Esophagus (tissue), 2 donors: ENCODE measurements around the gene AZGP1. TPM values are rescaled to one million over a fixed set of nuclear protein-coding genes. Genes with fewer than 3 reads are reported as not detected.
A peak's percentile ranks its signal among the peaks of the same experiment; 100 is the strongest.
"Not testable (repeated sequence)": the region's sequence is repeated elsewhere in the genome, so short reads cannot be mapped to it uniquely, and the experiment has no call there.

Experiments
- H3K27ac ChIP-seq, 2 donors: one replicate each; pipeline ENCODE4 v1.5.1; 2013; ENCODE audit warnings: low read depth in 2 of 2, mild to moderate bottlenecking in 2 of 2, inconsistent platforms in 1 of 2, low read length in 1 of 2, moderate library complexity in 1 of 2
- H3K27me3 ChIP-seq, 2 donors: one replicate each; pipeline ENCODE4 v1.6.1; 2013; ENCODE audit warnings: low read length in 2 of 2, control low read depth in 1 of 2, mild to moderate bottlenecking in 1 of 2; ENCODE audit not compliant: insufficient read depth in 2 of 2, control insufficient read depth in 1 of 2
- H3K36me3 ChIP-seq, 2 donors: one replicate each; pipeline ENCODE4 v1.6.1; 2013; ENCODE audit warnings: low read length in 1 of 2; ENCODE audit not compliant: control insufficient read depth in 2 of 2, insufficient read depth in 2 of 2
- H3K4me1 ChIP-seq, 2 donors: one replicate each; pipeline ENCODE4 v1.6.1; 2013; ENCODE audit warnings: low read length in 1 of 2; ENCODE audit not compliant: control insufficient read depth in 2 of 2, insufficient read depth in 2 of 2
- H3K4me3 ChIP-seq, 2 donors: one replicate each; pipeline ENCODE4 v1.5.1; 2013; ENCODE audit warnings: low read length in 2 of 2, mild to moderate bottlenecking in 2 of 2, low read depth in 1 of 2, moderate library complexity in 1 of 2
- H3K9me3 ChIP-seq, 2 donors: one replicate each; pipeline ENCODE4 v1.6.1; 2013; ENCODE audit warnings: mild to moderate bottlenecking in 2 of 2, low read depth in 1 of 2, low read length in 1 of 2, moderate library complexity in 1 of 2; ENCODE audit not compliant: control insufficient read depth in 2 of 2, insufficient read depth in 1 of 2
- WGBS, 2 donors: extraction: QIAGEN DNeasy Blood & Tissue Kit; methylation state at CpG; one replicate each; pipeline ENCODE4 v1.1.7; 2013; 5-methylcytosine and 5-hydroxymethylcytosine counted together
- polyA plus RNA-seq, 2 donors: library from polyadenylated mRNA; stranded (reverse); fragments of 200-250 nt; gene quantifications; one replicate each; pipeline ENCODE4 v1.2.3, GENCODE V29; 2013
- donor health status: healthy with polysubstance abuse.
- donor health status: Bipolar disorder and iron deficiency.

Gene AZGP1
- polyA plus RNA-seq, 2 donors, result 1.6 to 2.0 TPM

DNA sequence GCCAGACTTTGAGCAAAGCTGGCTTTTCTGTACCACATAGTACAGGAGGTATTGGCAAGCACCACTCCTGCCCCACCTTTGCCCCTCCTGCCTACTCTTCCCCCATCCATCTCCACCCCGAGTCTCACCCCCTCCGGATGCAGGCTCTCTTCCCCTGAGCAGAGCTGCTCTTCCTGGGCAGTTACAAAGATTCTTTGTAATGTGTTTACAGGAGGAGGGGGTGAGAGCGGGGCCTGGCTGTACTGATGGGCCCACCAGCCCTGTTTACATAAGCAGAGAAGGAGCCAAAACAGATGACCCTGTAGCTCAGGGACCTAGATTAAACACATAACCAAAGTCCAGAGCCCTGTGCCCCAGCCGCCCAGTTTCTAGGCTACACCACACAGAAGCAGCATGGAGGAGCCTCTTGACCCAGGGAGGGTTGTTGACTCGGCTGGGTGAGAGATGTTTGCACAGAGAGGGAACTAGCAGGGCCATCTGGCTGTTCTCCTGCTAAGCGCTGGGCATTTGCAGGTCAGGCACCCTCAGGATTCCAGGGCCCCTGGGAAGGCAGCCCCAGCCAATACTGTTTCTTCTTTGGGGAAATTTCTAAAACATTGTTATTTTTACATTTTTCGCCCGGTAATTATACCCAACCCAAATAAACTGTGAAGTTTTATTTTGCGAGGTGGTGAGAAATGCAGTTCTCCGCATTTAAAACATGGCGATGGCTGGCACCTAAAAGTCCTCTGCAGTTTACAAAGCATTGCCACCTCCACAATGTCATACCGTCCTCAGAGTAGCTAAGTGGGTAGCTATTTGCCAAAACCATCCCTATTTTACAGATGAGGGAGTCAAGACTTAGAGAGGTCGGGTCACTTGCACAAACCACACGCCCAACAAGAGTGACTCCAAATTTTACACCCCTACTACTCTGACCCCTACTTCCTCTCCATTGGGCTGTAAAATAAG lies 28.2 kb upstream of the AZGP1 start:
- H3K9me3 ChIP-seq, result no peaks in the 10 kb centered on the region
- peaks cover 0 to 7% of the 10 kb centered on the region in 2 donors for H3K4me1 ChIP-seq
- H3K4me3 ChIP-seq, result no peak overlapping the region
- 59 to 67% methylated on average over 14 of the region's 14 CpGs for WGBS, 2 donors
- no peaks in the 10 kb centered on the region for H3K36me3 ChIP-seq
- no peak overlapping the region for H3K27ac ChIP-seq
- no peaks in the 10 kb centered on the region for H3K27me3 ChIP-seq

GRCh38 chr7:100000239-100000638 lies 24.4 kb upstream of the AZGP1 start:
- H3K4me1 ChIP-seq, result peaks cover 0 to 2% of the 10 kb centered on the region in 2 donors
- H3K4me3 ChIP-seq, result no peak overlapping the region
- H3K9me3 ChIP-seq, result no peaks in the 10 kb centered on the region
- no peaks in the 10 kb centered on the region for H3K27me3 ChIP-seq
- H3K27ac ChIP-seq, result no peak overlapping the region
- no peaks in the 10 kb centered on the region for H3K36me3 ChIP-seq
- 78 to 92% methylated on average over 13 of the region's 13 CpGs for WGBS, 2 donors

GRCh38 chr7:99997545-99998137 lies 21.8 kb upstream of the AZGP1 start:
- Histone ChIP-seq H3K27me3 (no peaks in the 10 kb centered on the region), H3K4me3 (peak overlapping the region; percentile 29 to 56), H3K9me3 (no peaks in the 10 kb centered on the region), H3K4me1 (peaks cover 0 to 2% of the 10 kb centered on the region in 2 donors), H3K27ac (peak overlapping the region; percentile 53 to 76), H3K36me3 (no peaks in the 10 kb centered on the region)
- WGBS, 2 donors, result 6 to 8% methylated on average over 35 of the region's 35 CpGs

- H3K9me3 ChIP-seq, result no peaks in the 10 kb centered on the region
- no peaks in the 10 kb centered on the region for H3K27me3 ChIP-seq
- H3K4me1 ChIP-seq, result peaks cover 0 to 2% of the 10 kb centered on the region in 2 donors
- no peaks in the 10 kb centered on the region for H3K36me3 ChIP-seq
- peak overlapping the region; percentile 29 to 56 for H3K4me3 ChIP-seq
- 69 to 77% methylated on average over 15 of the region's 15 CpGs for WGBS, 2 donors
- peak overlapping the region; percentile 53 to 61 for H3K27ac ChIP-seq
Measured at GRCh38 chr7:99996755-99997544, 21.1 kb upstream of the AZGP1 start.

GRCh38 chr7:99994819-99995218 lies 19.0 kb upstream of the AZGP1 start:
- Histone ChIP-seq H3K27me3 (no peaks in the 10 kb centered on the region), H3K4me3 (no peak overlapping the region), H3K27ac (no peak overlapping the region), H3K9me3 (no peaks in the 10 kb centered on the region), H3K4me1 (peaks cover 0 to 2% of the 10 kb centered on the region in 2 donors), H3K36me3 (no peaks in the 10 kb centered on the region)
- WGBS, 2 donors, result 73 to 81% methylated on average over 8 of the region's 8 CpGs

GRCh38 chr7:99992330-99993038 lies 16.7 kb upstream of the AZGP1 start:
- Histone ChIP-seq H3K4me1 (peaks cover 0 to 2% of the 10 kb centered on the region in 2 donors), H3K9me3 (no peaks in the 10 kb centered on the region), H3K36me3 (no peaks in the 10 kb centered on the region), H3K27me3 (no peaks in the 10 kb centered on the region), H3K27ac (no peak overlapping the region), H3K4me3 (no peak overlapping the region)
- 63 to 68% methylated on average over 21 of the region's 21 CpGs for WGBS, 2 donors

DNA sequence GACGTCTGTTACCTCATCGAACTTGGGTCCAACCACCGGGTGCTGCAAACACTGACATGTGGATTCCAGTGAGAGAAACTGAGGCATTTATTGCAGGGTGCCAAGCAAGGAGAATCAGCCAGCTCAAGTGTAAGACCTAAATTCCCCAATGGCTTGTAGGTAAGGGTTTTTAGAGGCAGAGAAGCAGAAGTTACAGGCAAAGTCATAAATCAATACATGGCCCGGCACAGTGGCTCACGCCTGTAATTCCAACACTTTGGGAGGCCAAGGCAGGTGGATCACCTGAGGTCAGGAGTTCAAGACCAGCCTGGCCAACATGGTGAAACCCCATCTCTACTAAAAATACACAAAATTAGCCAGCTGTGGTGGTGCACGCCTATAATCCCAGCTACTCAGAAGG lies 15.7 kb upstream of the AZGP1 start:
- not testable (repeated sequence) for H3K36me3 ChIP-seq, H3K27me3 ChIP-seq, H3K4me1 ChIP-seq, H3K4me3 ChIP-seq, H3K9me3 ChIP-seq, H3K27ac ChIP-seq
- 71% methylated on average over 6 of the region's 6 CpGs for WGBS, 2 donors

- no peak overlapping the region for H3K4me3 ChIP-seq
- no peak overlapping the region for H3K27ac ChIP-seq
- H3K9me3 ChIP-seq, result no peaks in the 10 kb centered on the region
- no peaks in the 10 kb centered on the region for H3K27me3 ChIP-seq
- 38 to 44% methylated on average over 14 of the region's 14 CpGs for WGBS, 2 donors
- H3K36me3 ChIP-seq, result no peaks in the 10 kb centered on the region
- no peaks in the 10 kb centered on the region for H3K4me1 ChIP-seq
Measured at GRCh38 chr7:99990460-99990852, 14.6 kb upstream of the AZGP1 start.

DNA sequence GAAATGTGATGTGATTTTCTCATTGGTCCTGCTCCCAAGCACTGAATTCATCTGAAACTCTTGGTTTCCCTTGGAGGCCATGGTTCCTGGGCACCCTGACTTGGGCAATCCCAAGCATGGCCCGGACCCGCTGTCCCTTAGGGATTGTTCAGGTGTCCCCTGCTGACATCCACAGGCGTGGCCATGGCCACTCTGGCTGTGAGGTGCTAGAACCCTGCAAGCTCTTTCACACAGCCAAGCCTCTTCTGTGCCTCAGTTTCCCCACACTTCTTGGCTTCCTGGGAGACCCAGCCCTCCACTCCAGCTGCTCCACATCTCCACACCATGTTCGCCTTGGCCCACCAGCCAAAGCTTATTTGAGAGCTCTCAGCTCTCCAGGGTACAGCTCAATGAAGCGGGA lies 12.0 kb upstream of the AZGP1 start:
- no peaks in the 10 kb centered on the region for H3K36me3 ChIP-seq
- H3K27me3 ChIP-seq, result no peaks in the 10 kb centered on the region
- 75 to 81% methylated on average over 5 of the region's 5 CpGs for WGBS, 2 donors
- no peaks in the 10 kb centered on the region for H3K4me1 ChIP-seq
- no peak overlapping the region for H3K27ac ChIP-seq
- H3K4me3 ChIP-seq, result no peak overlapping the region
- no peaks in the 10 kb centered on the region for H3K9me3 ChIP-seq
